ENCODE measurements around the gene KCNIP2. TPM values are rescaled to one million over a fixed set of nuclear protein-coding genes. Genes with fewer than 3 reads are reported as not detected.

Gene KCNIP2
- total RNA-seq (2014; rRNA removed; shearing (Covaris generic)) (1.4 and 7.3 TPM in 2 replicates), total RNA-seq (2022) (2.8 and 4.3 TPM in 2 replicates), Bru-seq, nascent RNA (percentile 47 among the genes with signal in this experiment), BruChase-seq, experiment 1, labeled RNA remaining after a 6-hour chase (percentile 62 among the genes with signal in this experiment), BruChase-seq, experiment 2, labeled RNA remaining after a 2-hour chase (percentile 59 among the genes with signal in this experiment)
- long read RNA-seq, partial matches to known transcripts = 0 of 3 reads
- long read RNA-seq, other reads (novel, unspliced or antisense) = 3 of 3 reads

- H3K79me2 ChIP-seq (ENCODE audit: insufficient read depth, low read depth, low read length) = no peaks in the 10 kb centered on the region
- no TSS peak for BruUV-seq (replicated peaks)
- POLR2A ChIA-PET = interaction anchor here (0.7 kb wide), 1 partner anchor 407 kb away, joined by 3 read pairs; no protein-coding TSS in a partner anchor
- no peaks in the 10 kb centered on the region for H3K36me3 ChIP-seq (ENCODE audit: insufficient read depth, low read length)
- H3K4me1 ChIP-seq (ENCODE audit: insufficient read depth, low read length, poor library complexity, severe bottlenecking) = peaks cover 15% of the 10 kb centered on the region
- H3K9me3 ChIP-seq (ENCODE audit: low read length) = no peaks in the 10 kb centered on the region
- H3K4me2 ChIP-seq (ENCODE audit: low read length) = peak within 1 kb of the TSS; percentile 66
- peak; percentile 41 for DNase-seq (ENCODE audit: low spot score)
- H4K20me1 ChIP-seq (ENCODE audit: insufficient read depth, low read length) = no peaks in the 10 kb centered on the region
- peak within 1 kb of the TSS; percentile 45 for H3K4me3 ChIP-seq (ENCODE audit: low read depth, low read length, poor library complexity, severe bottlenecking)
- TF ChIP-seq EZH2phosphoT487 (IDR thresholded peaks at IDR 0.05; ENCODE audit: borderline replicate concordance, low read depth, low read length) (no peak), CTCF (conservative IDR thresholded peaks at IDR 0.05; ENCODE audit: low read length) (peak; percentile 86)
- no peak within 1 kb of the TSS for H2AFZ ChIP-seq (ENCODE audit: low read length)
- H3K27ac ChIP-seq (ENCODE audit: low read depth, low read length, poor library complexity, severe bottlenecking) = no peak within 1 kb of the TSS
- intact Hi-C loops (cut with micrococcal nuclease; ENCODE audit: unreplicated experiment) = no loop called here
- CTCF ChIA-PET (ENCODE audit: unreplicated experiment) = interaction anchor here (1.9 kb wide), 1 partner anchor 167 kb away, joined by 8 read pairs; no protein-coding TSS in a partner anchor
- H3K9me2 ChIP-seq (ENCODE audit: insufficient read depth, low read length) = no peaks in the 10 kb centered on the region
Measured at GRCh38 chr10:101843032-101844021, at the start of gene KCNIP2. KCNIP2 (minus strand) TSS chr10:101843800; CDS start chr10:101843568, 232 bp downstream.

GRCh38 chr10:101892782-101893391 lies 49.3 kb upstream of the KCNIP2 start:
- Histone ChIP-seq H3K79me2 (ENCODE audit: insufficient read depth, low read depth, low read length) (no peaks in the 10 kb centered on the region), H3K4me2 (ENCODE audit: low read length) (no peak overlapping the region), H2AFZ (ENCODE audit: low read length) (no peak overlapping the region), H3K4me1 (ENCODE audit: insufficient read depth, low read length, poor library complexity, severe bottlenecking) (no peaks in the 10 kb centered on the region), H3K4me3 (ENCODE audit: low read depth, low read length, poor library complexity, severe bottlenecking) (no peak overlapping the region), H4K20me1 (ENCODE audit: insufficient read depth, low read length) (no peaks in the 10 kb centered on the region), H3K27ac (ENCODE audit: low read depth, low read length, poor library complexity, severe bottlenecking) (no peak overlapping the region), H3K9me2 (ENCODE audit: insufficient read depth, low read length) (no peaks in the 10 kb centered on the region), H3K9me3 (ENCODE audit: low read length) (no peaks in the 10 kb centered on the region), H3K36me3 (ENCODE audit: insufficient read depth, low read length) (no peaks in the 10 kb centered on the region)
- intact Hi-C loops (cut with micrococcal nuclease; ENCODE audit: unreplicated experiment) = no loop called here
- TF ChIP-seq EZH2phosphoT487 (IDR thresholded peaks at IDR 0.05; ENCODE audit: borderline replicate concordance, low read depth, low read length) = no peak
- TF ChIP-seq CTCF (conservative IDR thresholded peaks at IDR 0.05; ENCODE audit: low read length) = no peak
- POLR2A ChIA-PET = interaction anchor here (0.5 to 0.7 kb wide), 3 partner anchors 17 to 207 kb away, joined by 3 to 5 read pairs (median 4); no protein-coding TSS in a partner anchor
- CTCF ChIA-PET (ENCODE audit: unreplicated experiment) = no interaction called here
- BruUV-seq (replicated peaks) = no TSS peak
- no peak for DNase-seq (ENCODE audit: low spot score)
